MM.1S (cell line): ENCODE data around the gene FYN.

Source experiments
- DNase-seq: peaks from one replicate; pipeline ENCODE4 v3.0.0-alpha.2; 2015
- H2AFZ ChIP-seq: fragments of 300-600 bp; sonication (generic); 2 replicates; pipeline ENCODE4 v1.6.0; 2016; ENCODE audit warnings: antibody characterized with exemption, low read length
- H3F3A ChIP-seq: fragments of 300-600 bp; sonication (generic); 2 replicates; pipeline ENCODE4 v1.6.1; 2016; ENCODE audit warnings: mild to moderate bottlenecking, antibody characterized with exemption, low read length, moderate library complexity, mixed read lengths; ENCODE audit not compliant: insufficient read depth
- H3K27ac ChIP-seq: fragments of 300-600 bp; sonication (generic); 2 replicates; pipeline ENCODE4 v1.5.1; 2016; ENCODE audit warnings: mild to moderate bottlenecking, low read length
- H3K27me3 ChIP-seq: fragments of 300-600 bp; sonication (generic); replicated peaks from 2 replicates; pipeline ENCODE4 v1.6.0; 2016; ENCODE audit warnings: low read length; ENCODE audit not compliant: insufficient read depth
- H3K36me3 ChIP-seq: fragments of 300-600 bp; sonication (generic); replicated peaks from 2 replicates; pipeline ENCODE4 v1.6.1; 2016; ENCODE audit warnings: mild to moderate bottlenecking, low read length, mixed read lengths; ENCODE audit not compliant: insufficient read depth
- H3K4me1 ChIP-seq: fragments of 300-600 bp; sonication (generic); 2 replicates; pipeline ENCODE4 v1.6.1; 2016; ENCODE audit warnings: low read length, mixed read lengths
- H3K4me2 ChIP-seq: fragments of 300-600 bp; sonication (generic); 2 replicates; pipeline ENCODE4 v1.6.0; 2016; ENCODE audit warnings: low read depth, low read length
- H3K4me3 ChIP-seq: fragments of 300-600 bp; sonication (generic); 2 replicates; pipeline ENCODE4 v1.5.1; 2016; ENCODE audit warnings: low read length, mixed read lengths
- H3K79me2 ChIP-seq: fragments of 300-600 bp; sonication (generic); 2 replicates; pipeline ENCODE4 v1.6.1; 2016; ENCODE audit warnings: mixed run types, low read length, mixed read lengths
- H3K9ac ChIP-seq: fragments of 300-600 bp; sonication (generic); 2 replicates; pipeline ENCODE4 v1.6.1; 2016; ENCODE audit warnings: low read length, mixed read lengths
- H3K9me2 ChIP-seq: fragments of 300-600 bp; sonication (generic); replicated peaks from 2 replicates; pipeline ENCODE4 v1.6.1; 2016; ENCODE audit warnings: mild to moderate bottlenecking, low read length, mixed read lengths; ENCODE audit not compliant: insufficient read depth
- H3K9me3 ChIP-seq: fragments of 300-600 bp; sonication (generic); replicated peaks from 2 replicates; pipeline ENCODE4 v1.6.1; 2016; ENCODE audit warnings: mild to moderate bottlenecking, low read length, mixed read lengths; ENCODE audit not compliant: insufficient read depth
- H4K20me1 ChIP-seq: fragments of 300-600 bp; sonication (generic); 2 replicates; pipeline ENCODE4 v1.6.1; 2016; ENCODE audit warnings: mild to moderate bottlenecking, low read length, moderate library complexity, mixed read lengths; ENCODE audit not compliant: insufficient read depth
- EZH2 ChIP-seq: fragments of 300-600 bp; sonication (generic); optimal IDR thresholded peaks from 2 replicates; pipeline ENCODE3; 2017; ENCODE audit warnings: low read depth, mild to moderate bottlenecking, antibody characterized with exemption, low read length, mixed read lengths
- EZH2phosphoT487 ChIP-seq: fragments of 300-600 bp; sonication (generic); IDR thresholded peaks from 2 replicates; pipeline ENCODE4 v1.6.1; 2018; ENCODE audit warnings: antibody characterized with exemption, low read length
- TF ChIP-seq, protein P1 (sequence below): fragments of 300-600 bp; sonication (generic); IDR thresholded peaks from 2 replicates; pipeline ENCODE4 v1.5.1; 2016; ENCODE audit warnings: antibody characterized with exemption, low read length, mixed read lengths

The FYN gene

DNA sequence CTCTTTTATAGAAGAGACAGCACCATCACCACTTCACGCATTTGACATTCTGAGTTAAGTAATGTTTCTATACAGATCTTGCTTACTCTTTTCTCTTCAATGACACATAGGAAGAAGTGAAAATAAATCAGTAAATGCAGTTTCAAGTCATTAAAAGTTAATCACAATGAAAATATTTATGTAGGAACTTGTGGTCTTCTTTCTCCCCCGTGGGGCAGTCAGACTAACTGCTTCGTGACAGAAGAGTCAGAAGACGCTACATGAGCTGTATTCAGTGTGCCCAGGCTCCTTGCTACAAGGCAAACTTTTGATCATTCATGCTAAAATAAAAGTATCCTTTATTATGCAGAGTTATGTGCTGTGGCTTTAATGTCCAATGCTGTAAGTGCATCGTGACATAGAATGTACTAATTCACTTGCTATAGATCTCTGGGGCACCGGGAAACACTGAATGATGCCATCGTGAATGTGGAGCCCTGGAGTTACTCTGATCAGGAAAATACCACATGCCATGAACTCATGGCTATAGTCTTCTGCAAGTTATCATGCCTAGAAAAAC lies 149.8 kb downstream of the FYN start:
- no peaks in the 10 kb centered on the region for H4K20me1 ChIP-seq
- H3F3A ChIP-seq: peaks cover 6% of the 10 kb centered on the region
- no peaks in the 10 kb centered on the region for H3K27me3 ChIP-seq
- H3K4me1 ChIP-seq: peaks cover 15% of the 10 kb centered on the region
- no peaks in the 10 kb centered on the region for H3K79me2 ChIP-seq
- H3K27ac ChIP-seq: no peak overlapping the region
- H2AFZ ChIP-seq: no peak overlapping the region
- no peak overlapping the region; the same call in 1 of the 2 replicates for H3K4me2 ChIP-seq
- H3K9me2 ChIP-seq: no peaks in the 10 kb centered on the region
- H3K4me3 ChIP-seq: no peak overlapping the region
- TF ChIP-seq, protein P1, sequence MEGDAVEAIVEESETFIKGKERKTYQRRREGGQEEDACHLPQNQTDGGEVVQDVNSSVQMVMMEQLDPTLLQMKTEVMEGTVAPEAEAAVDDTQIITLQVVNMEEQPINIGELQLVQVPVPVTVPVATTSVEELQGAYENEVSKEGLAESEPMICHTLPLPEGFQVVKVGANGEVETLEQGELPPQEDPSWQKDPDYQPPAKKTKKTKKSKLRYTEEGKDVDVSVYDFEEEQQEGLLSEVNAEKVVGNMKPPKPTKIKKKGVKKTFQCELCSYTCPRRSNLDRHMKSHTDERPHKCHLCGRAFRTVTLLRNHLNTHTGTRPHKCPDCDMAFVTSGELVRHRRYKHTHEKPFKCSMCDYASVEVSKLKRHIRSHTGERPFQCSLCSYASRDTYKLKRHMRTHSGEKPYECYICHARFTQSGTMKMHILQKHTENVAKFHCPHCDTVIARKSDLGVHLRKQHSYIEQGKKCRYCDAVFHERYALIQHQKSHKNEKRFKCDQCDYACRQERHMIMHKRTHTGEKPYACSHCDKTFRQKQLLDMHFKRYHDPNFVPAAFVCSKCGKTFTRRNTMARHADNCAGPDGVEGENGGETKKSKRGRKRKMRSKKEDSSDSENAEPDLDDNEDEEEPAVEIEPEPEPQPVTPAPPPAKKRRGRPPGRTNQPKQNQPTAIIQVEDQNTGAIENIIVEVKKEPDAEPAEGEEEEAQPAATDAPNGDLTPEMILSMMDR: no peak
- no peak for TF ChIP-seq EZH2
- no peak for TF ChIP-seq EZH2phosphoT487
- no peak overlapping the region for H3K9ac ChIP-seq
- no peak for DNase-seq
- H3K9me3 ChIP-seq: no peaks in the 10 kb centered on the region
- no peaks in the 10 kb centered on the region for H3K36me3 ChIP-seq

DNA sequence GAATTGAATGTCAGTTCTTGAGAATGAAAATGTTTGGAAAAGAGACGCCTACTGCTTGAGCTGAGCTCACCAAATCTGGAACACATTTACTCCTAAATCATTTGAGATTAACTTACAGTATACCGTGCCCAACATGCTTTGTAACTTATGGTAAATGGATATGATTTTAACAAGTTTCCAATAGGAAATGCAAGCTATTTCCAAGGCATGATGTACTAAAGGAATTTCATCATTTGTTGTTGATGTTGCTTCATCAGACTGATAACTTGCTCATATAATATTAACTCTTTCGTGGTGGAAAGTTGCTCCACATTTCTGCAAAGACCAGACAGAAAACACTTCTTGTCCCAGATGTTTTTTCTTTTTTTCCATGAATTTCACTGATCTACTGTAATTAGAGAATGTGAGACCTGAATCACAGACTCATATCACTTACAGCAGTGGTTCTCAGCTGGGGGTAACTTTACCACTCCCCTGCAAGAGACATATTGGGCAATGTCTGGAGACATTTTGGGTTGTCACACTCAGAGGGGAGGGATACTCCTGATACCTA lies 151.0 kb downstream of the FYN start:
- peaks cover 15% of the 10 kb centered on the region for H3K4me1 ChIP-seq
- H3K4me3 ChIP-seq: no peak overlapping the region
- H3K27ac ChIP-seq: no peak overlapping the region
- H4K20me1 ChIP-seq: no peaks in the 10 kb centered on the region
- no peaks in the 10 kb centered on the region for H3K36me3 ChIP-seq
- no peaks in the 10 kb centered on the region for H3K79me2 ChIP-seq
- H3K9me3 ChIP-seq: no peaks in the 10 kb centered on the region
- H3K9me2 ChIP-seq: no peaks in the 10 kb centered on the region
- no peak for TF ChIP-seq EZH2phosphoT487
- TF ChIP-seq, protein P1: no peak
- no peak for TF ChIP-seq EZH2
- peaks cover 6% of the 10 kb centered on the region for H3F3A ChIP-seq
- DNase-seq: no peak
- no peak overlapping the region for H3K9ac ChIP-seq
- H3K4me2 ChIP-seq: no peak overlapping the region
- H3K27me3 ChIP-seq: no peaks in the 10 kb centered on the region
- no peak overlapping the region for H2AFZ ChIP-seq

DNA sequence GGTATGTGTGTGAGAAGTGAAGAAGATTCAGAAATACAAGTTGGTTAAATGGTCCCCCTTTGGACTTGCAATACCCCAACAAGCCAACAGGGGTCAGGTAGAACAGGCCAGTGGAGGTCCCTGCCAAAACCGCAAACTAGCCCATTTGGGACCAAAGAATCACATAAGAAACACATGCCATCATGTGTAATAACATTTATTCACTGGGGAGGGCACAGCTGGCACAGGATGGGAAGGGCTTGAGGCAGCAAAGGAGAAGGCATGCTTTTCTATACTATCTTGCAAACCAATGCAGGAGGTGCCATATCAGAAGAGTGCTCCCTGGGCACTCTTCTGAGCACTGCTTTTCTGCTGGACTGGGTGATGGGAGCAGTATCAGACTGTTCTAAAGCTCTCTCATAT lies 151.5 kb downstream of the FYN start:
- Histone ChIP-seq H3F3A (peaks cover 6% of the 10 kb centered on the region), H4K20me1 (no peaks in the 10 kb centered on the region), H3K27ac (no peak overlapping the region), H3K9me3 (no peaks in the 10 kb centered on the region), H3K9me2 (no peaks in the 10 kb centered on the region), H3K9ac (no peak overlapping the region), H3K79me2 (no peaks in the 10 kb centered on the region), H2AFZ (no peak overlapping the region), H3K4me1 (peaks cover 15% of the 10 kb centered on the region), H3K4me2 (no peak overlapping the region), H3K27me3 (no peaks in the 10 kb centered on the region), H3K36me3 (no peaks in the 10 kb centered on the region), H3K4me3 (no peak overlapping the region)
- TF ChIP-seq EZH2phosphoT487: no peak
- TF ChIP-seq EZH2: no peak
- TF ChIP-seq, protein P1: peak; percentile 69
- DNase-seq: peak; percentile 13
